Mesendoderm (in vitro differentiated cells): ENCODE results near the gene PPP6R3.
"Not testable (repeated sequence)": the region's sequence is repeated elsewhere in the genome, so short reads cannot be mapped to it uniquely, and the experiment has no call there.

ENCODE experiments used
- DNase-seq: peaks from one replicate; pipeline ENCODE4 v3.0.0; 2013
- H2AK5ac ChIP-seq: 2 replicates; pipeline ENCODE4 v1.6.1; 2013; ENCODE audit warnings: low read length, inconsistent platforms
- H2BK120ac ChIP-seq: 2 replicates; pipeline ENCODE4 v1.6.1; 2013; ENCODE audit warnings: low read depth, mild to moderate bottlenecking, low read length, moderate library complexity, mixed read lengths
- H2BK15ac ChIP-seq: replicated peaks from 2 replicates; pipeline ENCODE4 v1.6.1; 2013; ENCODE audit warnings: low read depth, mild to moderate bottlenecking, moderate library complexity
- H2BK5ac ChIP-seq: 2 replicates; pipeline ENCODE4 v1.6.1; 2013; ENCODE audit warnings: low read length, inconsistent platforms
- H3K18ac ChIP-seq: 2 replicates; pipeline ENCODE4 v1.6.1; 2013; ENCODE audit warnings: mild to moderate bottlenecking, low read length, mixed read lengths
- H3K23ac ChIP-seq: one replicate; pipeline ENCODE4 v1.6.1; 2013; ENCODE audit warnings: low read length
- H3K27ac ChIP-seq: 2 replicates; pipeline ENCODE4 v1.5.1; 2013; ENCODE audit warnings: low read depth, mild to moderate bottlenecking, inconsistent platforms, low read length, moderate library complexity
- H3K27me3 ChIP-seq: 2 replicates; pipeline ENCODE4 v1.6.1; 2013; ENCODE audit warnings: low read length, control low read depth, mild to moderate bottlenecking, inconsistent platforms; ENCODE audit not compliant: insufficient read depth, poor library complexity
- H3K36me3 ChIP-seq: 2 replicates; pipeline ENCODE4 v1.6.1; 2013; ENCODE audit warnings: low read length, inconsistent platforms; ENCODE audit not compliant: control insufficient read depth, insufficient read depth
- H3K4ac ChIP-seq: one replicate; pipeline ENCODE4 v1.6.1; 2013; ENCODE audit warnings: low read depth, mild to moderate bottlenecking, low read length, moderate library complexity
- H3K4me1 ChIP-seq: 2 replicates; pipeline ENCODE4 v1.6.1; 2013; ENCODE audit warnings: low read depth, low read length, inconsistent platforms; ENCODE audit not compliant: control insufficient read depth
- H3K4me2 ChIP-seq: 2 replicates; pipeline ENCODE4 v1.6.1; 2013; ENCODE audit warnings: low read length
- H3K4me3 ChIP-seq: 2 replicates; pipeline ENCODE4 v1.5.1; 2013; ENCODE audit warnings: mild to moderate bottlenecking, low read length
- H3K56ac ChIP-seq: one replicate; pipeline ENCODE4 v1.6.1; 2013; ENCODE audit warnings: low read length
- H3K79me1 ChIP-seq: 2 replicates; pipeline ENCODE4 v1.6.1; 2013; ENCODE audit warnings: low read length, inconsistent platforms
- H3K79me2 ChIP-seq: 2 replicates; pipeline ENCODE4 v1.6.1; 2013; ENCODE audit warnings: mild to moderate bottlenecking, low read length; ENCODE audit not compliant: control insufficient read depth, insufficient read depth
- H3K9ac ChIP-seq: 2 replicates; pipeline ENCODE4 v1.6.1; 2013; ENCODE audit warnings: low read length, inconsistent platforms
- H4K5ac ChIP-seq: one replicate; pipeline ENCODE4 v1.6.1; 2013; ENCODE audit warnings: low read length
- H4K8ac ChIP-seq: one replicate; pipeline ENCODE4 v1.6.1; 2013; ENCODE audit warnings: low read depth, mild to moderate bottlenecking, control low read depth, low read length, moderate library complexity
- WGBS: extraction: QIAGEN DNeasy Blood & Tissue Kit; methylation state at CpG from one replicate; pipeline ENCODE4 v1.1.7; 2013; ENCODE audit warnings: low lambda C conversion rate, missing lambda C conversion rate; ENCODE audit not compliant: insufficient coverage; ENCODE audit errors: extremely low coverage; 5-methylcytosine and 5-hydroxymethylcytosine counted together

The PPP6R3 gene

GRCh38 chr11:68535098-68535497 is 74.5 kb downstream of the PPP6R3 start:
- no peak overlapping the region for H3K9ac ChIP-seq
- H4K5ac ChIP-seq: no peak overlapping the region
- H3K4ac ChIP-seq: no peak overlapping the region
- H2BK5ac ChIP-seq: no peak overlapping the region
- H3K23ac ChIP-seq: no peak overlapping the region
- no peak overlapping the region for H3K27ac ChIP-seq
- peaks cover 37% of the 10 kb centered on the region for H3K79me2 ChIP-seq
- no peak overlapping the region for H3K18ac ChIP-seq
- H3K56ac ChIP-seq: no peak overlapping the region
- no peak overlapping the region for H3K4me3 ChIP-seq
- no peak overlapping the region for H2AK5ac ChIP-seq
- H3K4me2 ChIP-seq: no peak overlapping the region
- H4K8ac ChIP-seq: no peak overlapping the region
- no peak for DNase-seq
- peaks cover 3% of the 10 kb centered on the region for H3K36me3 ChIP-seq
- H3K27me3 ChIP-seq: no peaks in the 10 kb centered on the region
- no CpG with 5 or more reads among the region's 8 CpGs for WGBS
- peaks cover 10% of the 10 kb centered on the region for H3K4me1 ChIP-seq
- no peak overlapping the region for H2BK120ac ChIP-seq
- H3K79me1 ChIP-seq: peaks cover 30% of the 10 kb centered on the region
- H2BK15ac ChIP-seq: no peak overlapping the region

GRCh38 chr11:68536706-68537105 is 76.2 kb downstream of the PPP6R3 start:
- WGBS: no CpG with 5 or more reads among the region's 2 CpGs

GRCh38 chr11:68538025-68538424 is 77.5 kb downstream of the PPP6R3 start:
- Histone ChIP-seq H3K18ac (no peak overlapping the region), H2BK5ac (no peak overlapping the region), H2BK120ac (no peak overlapping the region), H2BK15ac (no peak overlapping the region), H2AK5ac (no peak overlapping the region), H3K4ac (no peak overlapping the region), H3K36me3 (peaks cover 5% of the 10 kb centered on the region), H3K79me2 (peaks cover 37% of the 10 kb centered on the region), H3K56ac (no peak overlapping the region), H3K23ac (no peak overlapping the region), H3K4me3 (no peak overlapping the region), H3K79me1 (peaks cover 35% of the 10 kb centered on the region), H4K5ac (no peak overlapping the region), H3K4me2 (no peak overlapping the region), H3K27me3 (no peaks in the 10 kb centered on the region), H3K27ac (no peak overlapping the region), H3K9ac (no peak overlapping the region), H4K8ac (no peak overlapping the region), H3K4me1 (peaks cover 19% of the 10 kb centered on the region)
- DNase-seq: no peak
- WGBS: no CpG with 5 or more reads among the region's 6 CpGs

More at GRCh38 chr11:68536706-68537105, 76.2 kb downstream of the PPP6R3 start:
- H3K4me1 ChIP-seq: peaks cover 16% of the 10 kb centered on the region
- H3K36me3 ChIP-seq: peaks cover 5% of the 10 kb centered on the region
- H2BK120ac ChIP-seq: no peak overlapping the region
- H2BK5ac ChIP-seq: no peak overlapping the region
- no peak overlapping the region for H4K5ac ChIP-seq
- H3K27ac ChIP-seq: no peak overlapping the region
- no peak overlapping the region for H3K56ac ChIP-seq
- no peaks in the 10 kb centered on the region for H3K27me3 ChIP-seq
- H3K4me3 ChIP-seq: no peak overlapping the region
- H2AK5ac ChIP-seq: no peak overlapping the region
- H3K4me2 ChIP-seq: no peak overlapping the region
- no peak overlapping the region for H3K9ac ChIP-seq
- no peak overlapping the region for H3K23ac ChIP-seq
- H3K18ac ChIP-seq: no peak overlapping the region
- peaks cover 34% of the 10 kb centered on the region for H3K79me2 ChIP-seq
- no peak for DNase-seq
- no peak overlapping the region for H4K8ac ChIP-seq
- no peak overlapping the region for H2BK15ac ChIP-seq
- peaks cover 32% of the 10 kb centered on the region for H3K79me1 ChIP-seq
- no peak overlapping the region for H3K4ac ChIP-seq

GRCh38 chr11:68539395-68539794 is 78.8 kb downstream of the PPP6R3 start:
- no peak overlapping the region for H2BK5ac ChIP-seq
- H4K8ac ChIP-seq: no peak overlapping the region
- H4K5ac ChIP-seq: no peak overlapping the region
- no peak overlapping the region for H3K18ac ChIP-seq
- no peak overlapping the region for H3K4me2 ChIP-seq
- H3K27ac ChIP-seq: no peak overlapping the region
- H3K56ac ChIP-seq: no peak overlapping the region
- WGBS: no CpG with 5 or more reads among the region's 2 CpGs
- H3K79me1 ChIP-seq: peaks cover 40% of the 10 kb centered on the region
- peaks cover 5% of the 10 kb centered on the region for H3K36me3 ChIP-seq
- H3K9ac ChIP-seq: no peak overlapping the region
- no peak for DNase-seq
- no peak overlapping the region for H3K4me3 ChIP-seq
- H2AK5ac ChIP-seq: no peak overlapping the region
- H3K79me2 ChIP-seq: peaks cover 38% of the 10 kb centered on the region
- H3K27me3 ChIP-seq: no peaks in the 10 kb centered on the region
- no peak overlapping the region for H2BK15ac ChIP-seq
- no peak overlapping the region for H2BK120ac ChIP-seq
- H3K4ac ChIP-seq: no peak overlapping the region
- peaks cover 19% of the 10 kb centered on the region for H3K4me1 ChIP-seq
- H3K23ac ChIP-seq: no peak overlapping the region

GRCh38 chr11:68540504-68540903 is 80.0 kb downstream of the PPP6R3 start:
- DNase-seq, H3K27me3 ChIP-seq, H3K23ac ChIP-seq, H2BK5ac ChIP-seq, H3K27ac ChIP-seq, H2BK15ac ChIP-seq, H3K56ac ChIP-seq, H3K4me2 ChIP-seq, H2AK5ac ChIP-seq, H4K5ac ChIP-seq, H4K8ac ChIP-seq, H3K18ac ChIP-seq, H3K4me3 ChIP-seq, H3K9ac ChIP-seq, H2BK120ac ChIP-seq, H3K4ac ChIP-seq, H3K36me3 ChIP-seq: not testable (repeated sequence)
- Histone ChIP-seq H3K79me2 (peaks cover 33% of the 10 kb centered on the region), H3K4me1 (peaks cover 21% of the 10 kb centered on the region), H3K79me1 (peaks cover 37% of the 10 kb centered on the region)
- WGBS: no CpG with 5 or more reads among the region's 7 CpGs

- H3K36me3 ChIP-seq: peaks cover 5% of the 10 kb centered on the region
Observed at GRCh38 chr11:68541116-68541515, 80.6 kb downstream of the PPP6R3 start.

More at GRCh38 chr11:68541116-68541515, 80.6 kb downstream of the PPP6R3 start:
- Histone ChIP-seq H3K9ac (no peak overlapping the region), H3K27ac (no peak overlapping the region), H2BK5ac (peak overlapping the region; percentile 33), H2AK5ac (no peak overlapping the region), H3K4ac (no peak overlapping the region), H3K56ac (no peak overlapping the region), H3K27me3 (no peaks in the 10 kb centered on the region), H2BK120ac (no peak overlapping the region), H4K8ac (no peak overlapping the region), H2BK15ac (no peak overlapping the region), H3K4me1 (peaks cover 23% of the 10 kb centered on the region), H3K79me1 (peaks cover 37% of the 10 kb centered on the region), H3K23ac (peak overlapping the region; percentile 18), H4K5ac (no peak overlapping the region), H3K4me3 (no peak overlapping the region), H3K18ac (no peak overlapping the region), H3K79me2 (peaks cover 32% of the 10 kb centered on the region), H3K4me2 (no peak overlapping the region)
- no CpG with 5 or more reads among the region's 2 CpGs for WGBS
- DNase-seq: no peak
